ENCODE results near the gene CCDC177. TPM values are rescaled to one million over a fixed set of nuclear protein-coding genes. Genes with fewer than 3 reads are reported as not detected.

The CCDC177 gene
- total RNA-seq, 1 donor from 2014 or later = 0.22 TPM

DNA sequence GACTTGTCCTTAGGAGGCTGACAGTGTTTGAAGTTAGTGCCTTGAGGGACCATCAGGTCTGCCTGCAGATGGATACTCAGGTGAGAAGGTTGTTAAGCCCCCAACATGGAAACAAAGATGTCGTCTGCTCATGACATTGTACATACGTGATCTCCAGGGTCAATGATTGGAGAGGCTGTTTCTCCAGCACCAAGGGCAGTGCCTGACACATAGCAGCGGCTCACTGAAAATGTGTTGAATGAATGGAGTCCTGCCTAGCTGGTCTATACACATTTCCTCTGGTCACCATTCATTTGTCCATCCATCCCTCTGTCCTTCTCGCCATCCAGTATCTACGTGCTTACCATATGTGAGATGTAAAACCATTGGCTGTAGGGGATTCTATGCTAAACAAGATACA lies 7.1 kb downstream of the CCDC177 start:
- H3K27ac Mint-ChIP-seq = no peak overlapping the region
- H3K9me3 Mint-ChIP-seq (ENCODE audit: low read depth) = no peaks in the 10 kb centered on the region
- no peak overlapping the region for H3K4me3 Mint-ChIP-seq (ENCODE audit: low read depth)
- no peak for TF ChIP-seq CTCF (IDR thresholded peaks at IDR 0.05; ENCODE audit: unreplicated experiment)
- no peaks in the 10 kb centered on the region for H3K36me3 Mint-ChIP-seq (ENCODE audit: insufficient read depth)
- no peak for DNase-seq (ENCODE audit: low spot score, unreplicated experiment)
- peaks cover 47% of the 10 kb centered on the region for H3K27me3 Mint-ChIP-seq
- no peaks in the 10 kb centered on the region for H3K4me1 Mint-ChIP-seq (ENCODE audit: low read depth)

GRCh38 chr14:69561893-69562292 lies 12.8 kb downstream of the CCDC177 start:
- H3K9me3 Mint-ChIP-seq (ENCODE audit: low read depth) = no peaks in the 10 kb centered on the region
- no peak overlapping the region for H3K4me3 Mint-ChIP-seq (ENCODE audit: low read depth)
- H3K4me1 Mint-ChIP-seq (ENCODE audit: low read depth) = peaks cover 4% of the 10 kb centered on the region
- H3K27me3 Mint-ChIP-seq = peaks cover 31% of the 10 kb centered on the region
- no peaks in the 10 kb centered on the region for H3K36me3 Mint-ChIP-seq (ENCODE audit: insufficient read depth)
- no peak for TF ChIP-seq CTCF (IDR thresholded peaks at IDR 0.05; ENCODE audit: unreplicated experiment)
- no peak for DNase-seq (ENCODE audit: low spot score, unreplicated experiment)
- H3K27ac Mint-ChIP-seq = no peak overlapping the region

DNA sequence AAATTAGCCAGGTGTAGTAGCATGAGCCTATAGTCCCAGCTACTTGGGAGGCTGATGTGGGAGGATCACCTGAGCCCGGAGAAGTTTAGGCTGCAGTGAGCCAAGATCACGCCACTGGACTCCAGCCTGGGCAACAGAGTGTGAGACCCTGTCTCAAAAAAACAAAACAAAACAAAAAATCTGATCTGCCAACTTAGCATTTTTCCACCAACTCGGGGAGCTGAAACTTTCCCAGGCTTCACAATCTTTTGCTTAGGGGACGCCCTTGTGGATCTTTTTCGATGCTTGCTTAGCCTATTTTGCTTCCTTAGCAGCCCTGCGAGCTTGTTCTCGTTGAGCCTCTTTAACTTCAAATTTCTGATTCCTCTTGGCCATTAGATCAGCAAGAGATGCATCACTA lies 13.8 kb downstream of the CCDC177 start:
- TF ChIP-seq CTCF (IDR thresholded peaks at IDR 0.05; ENCODE audit: unreplicated experiment) = no peak
- DNase-seq (ENCODE audit: low spot score, unreplicated experiment) = no peak
- peaks cover 4% of the 10 kb centered on the region for H3K4me1 Mint-ChIP-seq (ENCODE audit: low read depth)
- H3K36me3 Mint-ChIP-seq (ENCODE audit: insufficient read depth) = no peaks in the 10 kb centered on the region
- H3K27me3 Mint-ChIP-seq = peaks cover 23% of the 10 kb centered on the region
- H3K4me3 Mint-ChIP-seq (ENCODE audit: low read depth) = no peak overlapping the region
- no peaks in the 10 kb centered on the region for H3K9me3 Mint-ChIP-seq (ENCODE audit: low read depth)
- H3K27ac Mint-ChIP-seq = no peak overlapping the region

GRCh38 chr14:69559581-69560011 lies 15.1 kb downstream of the CCDC177 start:
- H3K4me3 Mint-ChIP-seq (ENCODE audit: low read depth) = no peak overlapping the region
- H3K36me3 Mint-ChIP-seq (ENCODE audit: insufficient read depth) = no peaks in the 10 kb centered on the region
- TF ChIP-seq CTCF (IDR thresholded peaks at IDR 0.05; ENCODE audit: unreplicated experiment) = no peak
- H3K9me3 Mint-ChIP-seq (ENCODE audit: low read depth) = no peaks in the 10 kb centered on the region
- peaks cover 4% of the 10 kb centered on the region for H3K4me1 Mint-ChIP-seq (ENCODE audit: low read depth)
- H3K27ac Mint-ChIP-seq = no peak overlapping the region
- H3K27me3 Mint-ChIP-seq = peaks cover 18% of the 10 kb centered on the region
- no peak for DNase-seq (ENCODE audit: low spot score, unreplicated experiment)

DNA sequence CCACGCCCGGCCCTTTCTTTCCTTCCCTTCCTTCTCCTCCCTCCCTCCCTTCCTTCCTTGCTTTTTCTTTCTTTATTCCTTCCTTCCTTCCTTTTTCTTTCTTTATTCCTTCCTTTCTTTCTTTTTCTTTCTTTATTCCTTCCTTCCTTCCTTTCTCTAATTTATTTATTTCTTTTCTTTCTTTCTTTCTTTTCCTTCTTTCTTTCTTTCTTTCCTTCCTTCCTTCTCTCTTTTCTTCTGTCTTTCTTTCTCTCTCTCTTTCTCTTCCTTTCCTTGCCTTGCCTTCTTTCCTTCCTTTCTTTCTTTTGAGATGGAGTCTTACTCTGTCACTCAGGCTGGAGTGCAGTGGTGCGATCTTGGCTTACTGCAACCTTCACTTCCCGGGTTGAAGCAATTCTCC lies 15.9 kb downstream of the CCDC177 start:
- DNase-seq (ENCODE audit: low spot score, unreplicated experiment) = no peak
- Mint-ChIP-seq H3K27me3 (peaks cover 20% of the 10 kb centered on the region), H3K27ac (no peak overlapping the region), H3K4me3 (ENCODE audit: low read depth) (no peak overlapping the region), H3K4me1 (ENCODE audit: low read depth) (peaks cover 4% of the 10 kb centered on the region), H3K36me3 (ENCODE audit: insufficient read depth) (no peaks in the 10 kb centered on the region), H3K9me3 (ENCODE audit: low read depth) (no peaks in the 10 kb centered on the region)
- no peak for TF ChIP-seq CTCF (IDR thresholded peaks at IDR 0.05; ENCODE audit: unreplicated experiment)

Measured in progenitor cell of endocrine pancreas (in vitro differentiated cells).